Keratinocyte (primary cell): Measurements from ENCODE around the gene SAMD14. TPM values are rescaled to one million over a fixed set of nuclear protein-coding genes. Genes with fewer than 3 reads are reported as not detected.

Experiments
- DNase-seq: peaks from one replicate; pipeline ENCODE4 v3.0.0-alpha.2; 2011; ENCODE audit warnings: low read depth, missing footprints, low spot score
- FAIRE-seq: peaks from 2 replicates; lab custom pipeline; 2011; peaks lifted over from hg19 to GRCh38; lab: Jason Lieb, UNC
- H2AFZ ChIP-seq: 2 replicates; pipeline ENCODE4 v1.6.0; 2012; ENCODE audit warnings: low read length, control low read depth, inconsistent platforms; ENCODE audit not compliant: control insufficient read depth
- H3K27ac ChIP-seq: 2 replicates; pipeline ENCODE4 v1.5.1; 2011; ENCODE audit warnings: low read length; ENCODE audit not compliant: control insufficient read depth, insufficient read depth
- H3K27me3 ChIP-seq: 3 replicates; pipeline ENCODE4 v1.6.0; 2011; ENCODE audit warnings: low read length; ENCODE audit not compliant: control insufficient read depth, insufficient read depth; ENCODE audit errors: extremely low read depth
- H3K36me3 ChIP-seq, 2 experiments: 2 replicates in 1 of 2; 3 replicates in 1 of 2; pipeline ENCODE4 v1.5.1; 2011; ENCODE audit warnings: low read length in 2 of 2, mild to moderate bottlenecking in 1 of 2; ENCODE audit not compliant: control insufficient read depth in 2 of 2, insufficient read depth in 2 of 2; ENCODE audit errors: extremely low read depth in 1 of 2
- H3K4me1 ChIP-seq: 3 replicates; pipeline ENCODE4 v1.5.1; 2011; ENCODE audit warnings: low read length; ENCODE audit not compliant: control insufficient read depth, insufficient read depth; ENCODE audit errors: extremely low read depth
- H3K4me2 ChIP-seq: 3 replicates; pipeline ENCODE4 v1.6.0; 2011; ENCODE audit warnings: low read depth, low read length; ENCODE audit not compliant: control insufficient read depth, insufficient read depth; ENCODE audit errors: extremely low read depth
- H3K4me3 ChIP-seq, 3 experiments: fragments of 200-600 bp in 1 of 3; sonication (generic) in 1 of 3; 2 replicates in 2 of 3; 3 replicates in 1 of 3; pipeline ENCODE4 v1.5.1; 2011 to 2016; ENCODE audit warnings: low read length in 3 of 3, mild to moderate bottlenecking in 3 of 3, control low read depth in 2 of 3, inconsistent platforms in 1 of 3, low read depth in 1 of 3, mixed read lengths in 1 of 3, mixed run types in 1 of 3, moderate library complexity in 1 of 3; ENCODE audit not compliant: control insufficient read depth in 2 of 3, insufficient read depth in 2 of 3; ENCODE audit errors: extremely low read depth in 1 of 3
- H3K79me2 ChIP-seq: 2 replicates; pipeline ENCODE4 v1.6.0; 2012; ENCODE audit warnings: low read length; ENCODE audit not compliant: control insufficient read depth, insufficient read depth
- H3K9ac ChIP-seq: 3 replicates; pipeline ENCODE4 v1.6.0; 2011; ENCODE audit warnings: low read length; ENCODE audit not compliant: control insufficient read depth, insufficient read depth; ENCODE audit errors: extremely low read depth
- H3K9me1 ChIP-seq: 3 replicates; pipeline ENCODE4 v1.6.0; 2011; ENCODE audit warnings: low read length; ENCODE audit not compliant: control insufficient read depth, insufficient read depth; ENCODE audit errors: extremely low read depth
- H3K9me3 ChIP-seq: 2 replicates; pipeline ENCODE4 v1.5.1; 2012; ENCODE audit warnings: low read depth, low read length; ENCODE audit not compliant: control insufficient read depth
- H4K20me1 ChIP-seq: 3 replicates; pipeline ENCODE4 v1.6.0; 2011; ENCODE audit warnings: low read length; ENCODE audit not compliant: control insufficient read depth, insufficient read depth; ENCODE audit errors: extremely low read depth
- CTCF ChIP-seq, 3 experiments: IDR thresholded peaks in 1 of 3; conservative IDR thresholded peaks in 1 of 3; optimal IDR thresholded peaks in 1 of 3; 2 replicates in 2 of 3; 3 replicates in 1 of 3; pipeline versions ENCODE3 to v1.5.1; 2011; ENCODE audit warnings: low read length in 3 of 3, mild to moderate bottlenecking in 3 of 3, moderate library complexity in 2 of 3, control low read depth in 1 of 3, inconsistent platforms in 1 of 3; ENCODE audit not compliant: insufficient read depth in 2 of 3; ENCODE audit errors: extremely low read depth in 1 of 3
- EZH2 ChIP-seq: IDR thresholded peaks from one replicate; pipeline ENCODE4 v1.6.1; 2012; ENCODE audit warnings: inconsistent platforms, mild to moderate bottlenecking, low read length, moderate library complexity
- dilution Hi-C: fragments of 300-500 bp; cut with MboI; formaldehyde crosslinking; loops from one replicate; pipeline ENCODE4 v1.7.0; 2020; ENCODE audit warnings: low sequenced_read_pairs; ENCODE audit not compliant: extremely low pct_ligation_motif_present
- polyA plus RNA-seq, 5 experiments: library from polyadenylated mRNA; depleted of rRNA in 3 of 5; stranded (reverse) in 3 of 5; stranded (forward) in 1 of 5; unstranded in 1 of 5; fragments of >200 nt; gene quantifications; 1 replicate in 1 of 5; 2 replicates in 3 of 5; 3 replicates in 1 of 5; pipeline versions ENCODE4 v1.2.1 to v1.2.3, GENCODE V29; 2011 to 2012; ENCODE audit warnings: missing spikeins in 2 of 5, low read depth in 1 of 5, low replicate concordance in 1 of 5

The SAMD14 gene
- polyA plus RNA-seq, 1 donor (not counting 4 experiments of a cell fraction or from before 2014, with no cell fraction given) = not detected

- Histone ChIP-seq H3K79me2 (peaks cover 9% of the 10 kb centered on the region), H3K9me1 (no peaks in the 10 kb centered on the region), H4K20me1 (no peaks in the 10 kb centered on the region), H2AFZ (no peak overlapping the region), H3K9me3 (no peaks in the 10 kb centered on the region), H3K4me2 (no peak overlapping the region), H3K4me1 (peaks cover 30% of the 10 kb centered on the region), H3K4me3 (no peak overlapping the region), H3K27ac (no peak overlapping the region), H3K27me3 (no peaks in the 10 kb centered on the region), H3K9ac (no peak overlapping the region), H3K36me3 (no peaks in the 10 kb centered on the region)
- DNase-seq (no peak), FAIRE-seq (no peak)
- dilution Hi-C loops = no loop called here
- TF ChIP-seq CTCF (optimal IDR thresholded peaks at IDR 0.05 in 1 of 3, IDR thresholded peaks at IDR 0.05 in 1 of 3, conservative IDR thresholded peaks at IDR 0.05 in 1 of 3; ENCODE audit: extremely low read depth in 1 of 3, insufficient read depth in 2 of 3, low read length in 3 of 3) = no peak
- no peak for TF ChIP-seq EZH2
Observed at GRCh38 chr17:50154604-50155003, 24.6 kb upstream of the SAMD14 start.

GRCh38 chr17:50153650-50154575 lies 24.0 kb upstream of the SAMD14 start:
- Histone ChIP-seq H3K4me2 (peak overlapping the region; percentile 19), H3K36me3 (no peaks in the 10 kb centered on the region), H2AFZ (no peak overlapping the region), H3K79me2 (peaks cover 13% of the 10 kb centered on the region), H3K9me1 (no peaks in the 10 kb centered on the region), H3K4me1 (peaks cover 33% of the 10 kb centered on the region), H3K9ac (no peak overlapping the region), H3K27me3 (no peaks in the 10 kb centered on the region), H3K27ac (no peak overlapping the region), H3K9me3 (no peaks in the 10 kb centered on the region), H3K4me3 (no peak overlapping the region), H4K20me1 (no peaks in the 10 kb centered on the region)
- dilution Hi-C loops = no loop called here
- FAIRE-seq (peak; percentile 5), DNase-seq (no peak)
- TF ChIP-seq EZH2 (no peak), CTCF (optimal IDR thresholded peaks at IDR 0.05 in 1 of 3, IDR thresholded peaks at IDR 0.05 in 1 of 3, conservative IDR thresholded peaks at IDR 0.05 in 1 of 3; ENCODE audit: extremely low read depth in 1 of 3, insufficient read depth in 2 of 3, low read length in 3 of 3) (no peak)
